CD4-positive, alpha-beta T cell treated with Interleukin-6 for 4 hours (primary cell): Measurements from ENCODE around the gene SPTA1.
"Not testable (repeated sequence)": the region's sequence is repeated elsewhere in the genome, so short reads cannot be mapped to it uniquely, and the experiment has no call there.

Source experiments
- DNase-seq: peaks from one replicate; pipeline ENCODE4 v3.0.0-alpha.2; 2020; ENCODE audit warnings: mixed read lengths

Gene SPTA1

GRCh38 chr1:158686111-158687009, at the start of gene SPTA1:
SPTA1 (minus strand) TSS chr1:158686715; CDS start chr1:158686517, 198 bp downstream.
- no peak for DNase-seq

DNA sequence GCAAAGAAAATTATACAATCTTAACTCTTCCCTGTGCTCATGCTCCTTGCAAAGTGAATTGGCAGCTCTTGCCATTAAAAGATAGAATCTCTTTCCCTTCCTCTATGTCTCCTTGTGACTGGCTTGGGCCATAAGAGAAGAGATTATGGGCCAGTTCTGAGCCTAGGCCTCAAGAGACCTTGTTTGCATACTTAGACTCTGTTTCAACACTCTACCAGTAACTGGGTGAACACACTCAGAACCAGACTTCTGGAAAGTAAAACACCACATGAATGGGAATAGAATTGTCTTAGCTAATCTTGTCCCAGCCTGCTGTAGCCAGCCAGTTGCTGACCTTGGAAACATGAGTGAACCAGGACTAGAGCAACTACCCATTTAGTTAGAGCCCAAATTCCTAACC, 49.3 kb upstream of the SPTA1 start:
- no peak for DNase-seq

DNA sequence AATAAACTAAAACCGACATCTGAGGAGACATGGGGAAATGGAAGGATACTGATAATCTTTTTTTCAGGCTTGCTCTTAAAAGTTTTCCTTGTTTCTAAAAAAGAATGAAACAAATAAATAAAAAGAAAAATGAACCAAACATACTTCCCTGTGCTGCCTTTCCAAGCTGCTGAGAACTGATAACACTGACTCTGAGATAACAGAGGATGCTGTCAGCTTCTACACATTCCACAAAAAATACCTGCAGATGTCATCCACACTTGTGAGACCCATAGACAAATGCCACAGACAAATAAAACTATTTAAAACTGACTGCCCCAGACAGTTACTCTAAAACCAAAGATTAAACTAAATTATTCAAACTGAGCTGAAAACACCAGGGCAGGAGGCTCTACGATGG, 46.0 kb upstream of the SPTA1 start:
- DNase-seq = no peak

DNA sequence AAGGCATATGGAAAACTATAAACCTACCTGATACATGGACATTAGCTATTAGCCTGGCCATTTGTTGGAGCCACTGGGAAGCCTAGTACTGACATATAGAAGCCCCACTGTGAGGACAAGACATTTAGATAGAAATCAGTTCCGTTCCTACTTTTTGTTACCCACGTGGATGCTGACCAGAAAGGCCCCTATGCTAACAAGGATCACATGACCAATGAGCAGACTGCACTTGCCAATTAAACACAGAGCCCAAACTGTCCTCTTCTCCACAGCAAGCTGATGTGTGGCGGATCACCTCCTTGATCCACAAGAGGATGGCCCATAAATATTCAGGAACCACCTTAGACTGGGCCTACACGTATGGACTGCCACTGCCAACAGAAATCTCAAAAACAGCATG, 45.2 kb upstream of the SPTA1 start:
- no peak for DNase-seq

GRCh38 chr1:158730453-158730852, 43.9 kb upstream of the SPTA1 start:
- no peak for DNase-seq

- no peak for DNase-seq
These were observed 42.2 kb upstream of the SPTA1 start for GRCh38 chr1:158728510-158729225.

- DNase-seq = no peak
These were observed 37.9 kb upstream of the SPTA1 start for GRCh38 chr1:158724442-158724841.

DNA sequence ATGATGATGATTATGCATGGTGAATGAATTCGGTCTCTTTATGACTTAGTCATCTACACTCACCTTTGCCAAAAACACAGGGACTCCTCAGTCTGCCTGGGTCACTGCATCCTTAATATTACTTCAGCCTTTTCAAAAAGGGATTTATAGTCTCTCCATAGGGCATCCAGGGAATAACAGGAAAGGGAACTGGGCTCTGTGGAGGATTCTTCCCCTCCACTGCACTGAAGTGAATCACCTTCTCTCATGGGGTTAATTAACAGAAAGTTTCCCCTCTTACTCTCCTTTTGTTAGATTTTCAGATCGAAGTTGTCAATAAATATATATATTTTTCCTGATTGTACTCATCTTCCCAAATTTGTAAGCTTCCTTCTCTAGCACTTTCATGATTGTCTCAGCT, 34.1 kb upstream of the SPTA1 start, which contains the start of gene OR6K3:
OR6K3 (minus strand) TSS at position 101 of the 400 bp plus-strand sequence. CDS start 2,605 bp downstream, outside the sequence.
- no peak for DNase-seq

- DNase-seq = no peak
These were observed 33.1 kb upstream of the SPTA1 start for GRCh38 chr1:158719664-158720063.

- DNase-seq = no peak
These were observed 30.8 kb upstream of the SPTA1 start for GRCh38 chr1:158717344-158717743.

- DNase-seq = no peak
These were observed 29.8 kb upstream of the SPTA1 start for GRCh38 chr1:158716335-158716734.

- DNase-seq = no peak
These were observed 28.2 kb upstream of the SPTA1 start for GRCh38 chr1:158714754-158715153.

GRCh38 chr1:158711098-158711497, 24.6 kb upstream of the SPTA1 start:
- no peak for DNase-seq

DNA sequence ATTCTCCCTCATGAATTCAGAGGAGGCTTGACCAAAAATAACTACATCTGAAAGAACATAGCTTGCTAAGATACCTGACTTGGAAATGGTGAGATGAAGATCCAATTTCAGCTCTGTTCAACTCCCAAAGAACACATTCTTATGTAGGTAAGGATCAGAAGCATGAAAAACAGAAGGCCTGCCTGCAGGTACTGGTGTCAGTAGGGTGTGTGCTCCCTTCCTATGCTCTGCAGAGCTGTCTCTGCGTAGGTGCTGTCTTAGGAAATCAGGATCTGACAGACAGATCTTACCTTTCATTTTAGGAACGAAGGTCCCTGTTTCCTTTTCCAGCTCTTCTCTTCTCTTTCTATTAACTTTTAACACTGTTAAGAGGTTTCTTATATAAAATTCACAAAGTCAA, 19.6 kb upstream of the SPTA1 start:
- DNase-seq = no peak

DNA sequence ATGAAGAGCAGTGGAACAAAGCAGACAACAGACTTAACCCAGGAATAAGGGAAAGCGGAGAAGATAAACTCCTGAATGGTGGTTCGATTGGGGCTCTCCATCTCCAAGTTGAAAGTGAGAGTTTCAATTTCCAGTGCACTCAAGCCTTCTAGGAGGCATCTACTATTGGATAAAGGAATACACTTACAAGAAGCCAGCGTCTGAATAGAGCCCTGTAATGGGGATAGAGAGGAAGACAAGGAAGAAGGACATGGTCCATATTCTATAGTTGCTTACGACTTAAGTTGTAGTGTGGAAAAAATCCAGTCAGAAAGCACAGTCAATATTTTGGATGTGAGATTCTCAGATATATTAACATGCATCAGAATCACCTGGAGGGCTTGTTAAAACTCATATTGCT, 14.0 kb upstream of the SPTA1 start, which contains the start of gene OR6K2:
OR6K2 (minus strand) TSS at position 101 of the 400 bp plus-strand sequence; CDS start at position 101, 0 bp downstream.
- no peak for DNase-seq

GRCh38 chr1:158694596-158694995, 8.1 kb upstream of the SPTA1 start:
- DNase-seq = no peak

- no peak for DNase-seq
These were observed 5.8 kb upstream of the SPTA1 start for GRCh38 chr1:158692356-158692755.

DNA sequence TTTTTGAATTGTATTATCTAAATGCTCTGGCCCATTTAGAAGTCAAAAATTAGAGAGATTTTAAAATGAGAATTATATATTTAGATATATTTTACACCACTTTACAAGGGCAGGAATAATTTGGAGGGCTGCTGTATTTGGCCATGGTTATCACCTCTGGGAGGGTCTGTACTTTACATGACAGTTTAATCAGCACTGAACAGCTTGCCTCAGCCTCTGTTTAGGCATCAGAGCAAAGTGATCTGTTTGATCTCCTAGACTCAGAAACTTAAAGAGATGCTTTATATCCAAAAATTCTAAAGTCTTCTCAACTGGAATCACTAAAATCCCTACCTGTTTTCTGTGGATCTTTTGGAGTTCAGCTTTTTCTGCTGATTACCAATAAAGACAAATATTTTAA, 5.4 kb upstream of the SPTA1 start:
- no peak for DNase-seq

DNA sequence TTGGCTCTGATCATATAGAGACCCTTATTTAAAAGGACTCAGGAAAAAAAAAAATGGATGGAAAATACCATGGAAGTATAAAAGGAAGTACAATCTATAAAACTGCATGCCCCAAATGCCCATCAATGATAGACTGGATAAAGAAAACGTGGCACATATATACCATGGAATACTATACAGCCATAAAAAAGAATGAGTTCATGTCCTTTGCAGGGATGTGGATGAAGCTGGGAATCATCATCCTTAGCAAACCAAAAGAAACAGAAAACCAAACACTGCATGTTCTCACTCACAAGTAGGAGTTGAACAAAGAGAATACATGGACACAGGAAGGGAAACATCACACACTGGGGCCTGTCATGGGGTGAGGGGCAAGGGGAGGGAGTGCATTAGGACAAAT, 4.6 kb upstream of the SPTA1 start:
- not testable (repeated sequence) for DNase-seq

DNA sequence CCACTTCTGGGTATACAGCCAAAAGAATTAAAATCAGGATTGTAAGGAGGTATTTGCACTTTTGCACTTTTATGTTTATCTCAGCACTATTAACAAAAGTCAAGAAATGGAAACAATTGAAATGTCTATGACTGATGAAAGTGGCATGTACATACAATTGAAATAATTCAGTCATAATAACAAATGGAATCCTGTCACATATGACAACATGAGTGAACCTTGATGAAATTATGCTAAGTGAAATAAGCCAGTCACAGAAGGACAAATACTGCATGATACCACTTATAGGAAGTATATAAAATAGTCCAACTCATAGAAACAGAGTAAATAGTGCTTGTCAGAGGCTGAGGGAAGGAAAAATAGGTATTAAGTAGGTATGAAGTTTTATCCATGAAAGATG, 3.4 kb upstream of the SPTA1 start:
- DNase-seq = no peak

- no peak for DNase-seq
These were observed 2.6 kb upstream of the SPTA1 start for GRCh38 chr1:158689110-158689509.

GRCh38 chr1:158688343-158688742, 1.8 kb upstream of the SPTA1 start:
- DNase-seq = not testable (repeated sequence)

- no peak for DNase-seq
These were observed 522 bp upstream of the SPTA1 start for GRCh38 chr1:158687037-158687436.

DNA sequence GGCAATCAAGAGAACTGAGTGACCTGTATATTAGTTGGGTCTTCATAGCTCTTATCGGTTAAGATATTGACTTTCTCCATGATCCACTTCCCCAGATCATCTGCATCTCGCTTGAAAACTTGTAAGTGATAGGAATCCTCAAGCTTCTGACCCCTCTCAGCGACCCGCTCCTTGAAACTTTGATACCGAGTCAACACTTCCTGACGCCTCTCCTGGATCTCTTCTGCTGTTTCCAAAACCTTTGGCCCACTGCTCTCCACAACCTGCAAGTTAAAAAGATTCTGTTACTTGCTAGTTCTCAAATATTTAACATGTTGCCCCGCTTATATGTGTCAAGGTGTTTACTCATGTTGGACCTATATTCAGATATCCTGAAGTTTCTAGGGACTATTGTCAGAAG, 1.4 kb downstream of the SPTA1 start:
- DNase-seq = no peak
